GM20431 (cell line): ENCODE measurements around the gene LNX2.

Source experiments
- in situ Hi-C: fragments of 300-500 bp; cut with MseI, MboI; formaldehyde crosslinking; loops from one replicate; pipeline ENCODE4 v1.15.0; 2020; ENCODE audit warnings: low sequenced_read_pairs; ENCODE audit not compliant: unreplicated experiment

The LNX2 gene

GRCh38 chr13:27620377-27621115 is at the start of gene LNX2:
Gene LNX2 (minus strand): TSS chr13:27620529. CDS start chr13:27581703, 38,826 bp downstream.
- in situ Hi-C loops: no loop called here

GRCh38 chr13:27667946-27668345 is 47.6 kb upstream of the LNX2 start:
- in situ Hi-C loops: no loop called here

- in situ Hi-C loops: no loop called here
Observed at GRCh38 chr13:27666951-27667350, 46.6 kb upstream of the LNX2 start.

GRCh38 chr13:27665761-27666160 is 45.4 kb upstream of the LNX2 start:
- in situ Hi-C loops: no loop called here

GRCh38 chr13:27665333-27665732 is 45.0 kb upstream of the LNX2 start:
- in situ Hi-C loops: no loop called here

- in situ Hi-C loops: no loop called here
Observed at GRCh38 chr13:27663947-27664346, 43.6 kb upstream of the LNX2 start.

GRCh38 chr13:27662738-27663470 is 42.6 kb upstream of the LNX2 start:
- in situ Hi-C loops: no loop called here

GRCh38 chr13:27661017-27661416 is 40.7 kb upstream of the LNX2 start:
- in situ Hi-C loops: no loop called here

- in situ Hi-C loops: no loop called here
Observed at GRCh38 chr13:27660511-27660910, 40.2 kb upstream of the LNX2 start.

GRCh38 chr13:27659145-27659865 is 39.0 kb upstream of the LNX2 start:
- in situ Hi-C loops: no loop called here

GRCh38 chr13:27658546-27658945 is 38.2 kb upstream of the LNX2 start:
- in situ Hi-C loops: no loop called here

GRCh38 chr13:27657724-27658123 is 37.4 kb upstream of the LNX2 start:
- in situ Hi-C loops: no loop called here

- in situ Hi-C loops: no loop called here
Observed at GRCh38 chr13:27654816-27655215, 34.5 kb upstream of the LNX2 start.

- in situ Hi-C loops: no loop called here
Observed at GRCh38 chr13:27654059-27654458, 33.7 kb upstream of the LNX2 start.

- in situ Hi-C loops: no loop called here
Observed at GRCh38 chr13:27650312-27650711, 30.0 kb upstream of the LNX2 start.

- in situ Hi-C loops: no loop called here
Observed at GRCh38 chr13:27644302-27644701, 24.0 kb upstream of the LNX2 start.

GRCh38 chr13:27643334-27644132 is 23.2 kb upstream of the LNX2 start:
- in situ Hi-C loops: no loop called here

GRCh38 chr13:27641711-27642502 is 21.6 kb upstream of the LNX2 start:
- in situ Hi-C loops: no loop called here

GRCh38 chr13:27639186-27639585 is 18.9 kb upstream of the LNX2 start:
- in situ Hi-C loops: no loop called here
